Type B pancreatic cell (in vitro differentiated cells): ENCODE measurements around the gene DEPDC4. TPM values are rescaled to one million over a fixed set of nuclear protein-coding genes. Genes with fewer than 3 reads are reported as not detected.

Source experiments
- DNase-seq: peaks from one replicate; pipeline ENCODE4 v3.0.0; 2021; ENCODE audit warnings: mixed read lengths; ENCODE audit not compliant: unreplicated experiment; ENCODE audit errors: extremely low spot score
- H3K27ac Mint-ChIP-seq: 2 replicates; pipeline ENCODE4 v1.8.0; 2021; ENCODE audit warnings: mild to moderate bottlenecking, mixed read lengths
- H3K27me3 Mint-ChIP-seq: 2 replicates; pipeline ENCODE4 v1.8.0; 2021; ENCODE audit warnings: mixed read lengths
- H3K36me3 Mint-ChIP-seq: 2 replicates; pipeline ENCODE4 v1.8.0; 2021; ENCODE audit warnings: mixed read lengths
- H3K4me1 Mint-ChIP-seq: one replicate; pipeline ENCODE4 v1.8.0; 2021; ENCODE audit warnings: mixed read lengths; ENCODE audit not compliant: unreplicated experiment
- H3K4me3 Mint-ChIP-seq: 2 replicates; pipeline ENCODE4 v1.8.0; 2021; ENCODE audit warnings: mild to moderate bottlenecking, mixed read lengths
- H3K9me3 Mint-ChIP-seq: 2 replicates; pipeline ENCODE4 v1.8.0; 2021; ENCODE audit warnings: mixed read lengths
- CTCF ChIP-seq: fragments of 200-600 bp; sonication (generic); conservative IDR thresholded peaks from 2 replicates; pipeline ENCODE4 v1.5.0; 2021; ENCODE audit warnings: antibody characterized with exemption, mild to moderate bottlenecking
- total RNA-seq: library from RNA; stranded (reverse); gene quantifications from 2 replicates; pipeline ENCODE4 v1.2.1, GENCODE V29; 2021; ENCODE audit warnings: low replicate concordance

DEPDC4 gene
- total RNA-seq, 1 donor from 2014 or later, result 2.6 TPM

DNA sequence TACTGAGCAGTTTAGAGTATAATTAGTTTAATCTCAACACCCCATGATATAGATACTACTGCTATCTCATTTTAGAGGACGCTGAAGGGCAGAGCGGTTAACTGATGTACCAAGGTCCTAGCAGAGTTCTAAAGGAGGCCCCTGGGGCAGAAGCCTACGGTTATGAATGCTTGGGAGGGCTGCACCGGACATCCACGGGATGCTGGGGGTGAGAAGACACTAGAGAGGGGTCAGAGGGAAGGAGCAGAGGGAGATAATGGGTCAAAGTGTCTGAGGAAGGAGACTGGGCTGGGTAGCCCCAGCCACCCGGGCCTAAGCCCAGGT lies 67.9 kb downstream of the DEPDC4 start:
- Mint-ChIP-seq H3K36me3 (peaks cover 9% of the 10 kb centered on the region), H3K27ac (peak overlapping the region; percentile 71), H3K9me3 (no peaks in the 10 kb centered on the region), H3K4me1 (peaks cover 7% of the 10 kb centered on the region), H3K27me3 (peaks cover 5% of the 10 kb centered on the region), H3K4me3 (peak overlapping the region; percentile 92)
- no peak for DNase-seq
- no peak for TF ChIP-seq CTCF

DNA sequence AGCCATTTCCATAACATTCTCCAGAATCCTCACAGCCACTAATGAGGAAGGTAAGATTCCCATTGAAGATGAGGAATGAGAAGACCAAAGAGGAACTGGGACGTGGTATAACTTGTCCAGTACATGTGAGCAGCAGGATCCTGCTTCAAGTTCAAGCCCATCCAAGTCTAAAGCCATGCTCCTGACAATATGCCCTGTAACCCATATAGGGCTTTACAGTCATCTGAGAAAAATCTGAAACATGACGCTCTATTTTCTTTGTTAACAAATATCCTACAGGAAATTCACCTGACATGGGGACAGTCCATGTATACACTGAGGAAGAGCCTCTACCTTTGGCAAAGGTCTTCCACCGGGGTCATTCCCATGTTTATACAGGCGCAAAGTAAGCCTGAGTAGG lies 69.4 kb downstream of the DEPDC4 start:
- H3K4me3 Mint-ChIP-seq, result peak overlapping the region; percentile 4
- peaks cover 5% of the 10 kb centered on the region for H3K27me3 Mint-ChIP-seq
- H3K36me3 Mint-ChIP-seq, result peaks cover 9% of the 10 kb centered on the region
- no peaks in the 10 kb centered on the region for H3K9me3 Mint-ChIP-seq
- no peak for DNase-seq
- H3K27ac Mint-ChIP-seq, result no peak overlapping the region
- TF ChIP-seq CTCF, result no peak
- peaks cover 7% of the 10 kb centered on the region for H3K4me1 Mint-ChIP-seq

- no peak for TF ChIP-seq CTCF
- H3K27ac Mint-ChIP-seq, result no peak overlapping the region
- no peak for DNase-seq
- H3K4me3 Mint-ChIP-seq, result no peak overlapping the region
- H3K4me1 Mint-ChIP-seq, result peaks cover 7% of the 10 kb centered on the region
- H3K9me3 Mint-ChIP-seq, result no peaks in the 10 kb centered on the region
- no peaks in the 10 kb centered on the region for H3K27me3 Mint-ChIP-seq
- peaks cover 9% of the 10 kb centered on the region for H3K36me3 Mint-ChIP-seq
Observed at GRCh38 chr12:100193085-100193484, 73.8 kb downstream of the DEPDC4 start.

Other genes starting within 250 kb of the DEPDC4 start
- 12.0 and 19.5 TPM in 2 replicates for gene BLTP3B, start 124.2 kb downstream of the DEPDC4 start, total RNA-seq
- gene ACTR6, start 66.3 kb downstream of the DEPDC4 start, total RNA-seq, result 24.1 and 32.9 TPM in 2 replicates
- gene SCYL2, start 98 bp upstream of the DEPDC4 start, total RNA-seq, result 53.9 and 61.3 TPM in 2 replicates
- gene SLC17A8, start 90.0 kb upstream of the DEPDC4 start, total RNA-seq, result 2.6 and 6.1 TPM in 2 replicates
- gene NR1H4, start 206.8 kb upstream of the DEPDC4 start, total RNA-seq, result 2.1 and 9.5 TPM in 2 replicates